ENCODE results near the gene CSNK2A1.

The CSNK2A1 gene

DNA sequence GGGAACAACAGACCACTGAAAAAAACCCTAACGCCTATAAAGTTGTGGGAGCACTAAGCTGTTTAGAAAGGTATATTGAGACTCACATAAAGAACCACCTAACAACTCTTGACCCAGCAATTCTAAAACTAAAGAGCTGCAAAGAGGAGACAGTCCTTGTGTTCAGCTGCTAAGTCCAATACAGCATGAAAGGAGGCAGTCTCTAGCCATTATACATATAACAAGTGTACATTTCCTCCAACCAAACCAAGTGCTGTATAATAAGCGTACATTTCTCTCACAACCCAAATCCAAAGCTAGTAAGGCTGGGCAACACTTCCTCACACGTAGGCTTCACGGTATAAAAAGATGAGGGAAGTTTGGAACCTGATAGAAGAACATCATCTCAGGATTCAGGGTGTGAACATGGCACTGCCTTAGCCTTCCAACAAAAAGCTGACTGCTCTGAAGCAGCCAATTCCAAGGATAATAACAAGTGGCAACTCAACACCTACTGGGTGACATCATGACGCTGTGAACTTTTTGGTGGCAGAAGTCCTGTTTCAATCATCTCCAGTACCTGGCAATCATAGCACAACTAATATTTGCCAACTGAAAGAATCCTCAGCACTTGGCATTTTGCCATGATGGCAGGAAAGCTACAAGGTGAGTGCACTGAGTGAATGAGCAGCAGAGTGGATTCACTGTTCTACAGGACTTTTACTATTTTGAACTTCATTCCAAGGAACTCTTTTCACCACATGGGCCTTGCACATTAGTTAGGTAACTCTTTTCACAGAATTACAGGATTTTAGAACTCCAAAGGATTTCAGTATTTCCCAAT, 97.9 kb downstream of the CSNK2A1 start:
- no peak for DNase-seq

GRCh38 chr20:444862-445426, 98.6 kb downstream of the CSNK2A1 start:
- no peak for DNase-seq

- no peak for DNase-seq
Measured at GRCh38 chr20:444117-444516, 99.5 kb downstream of the CSNK2A1 start.

GRCh38 chr20:443223-443775, 100.3 kb downstream of the CSNK2A1 start:
- DNase-seq: no peak

GRCh38 chr20:440636-441035, 103.0 kb downstream of the CSNK2A1 start:
- no peak for DNase-seq

DNA sequence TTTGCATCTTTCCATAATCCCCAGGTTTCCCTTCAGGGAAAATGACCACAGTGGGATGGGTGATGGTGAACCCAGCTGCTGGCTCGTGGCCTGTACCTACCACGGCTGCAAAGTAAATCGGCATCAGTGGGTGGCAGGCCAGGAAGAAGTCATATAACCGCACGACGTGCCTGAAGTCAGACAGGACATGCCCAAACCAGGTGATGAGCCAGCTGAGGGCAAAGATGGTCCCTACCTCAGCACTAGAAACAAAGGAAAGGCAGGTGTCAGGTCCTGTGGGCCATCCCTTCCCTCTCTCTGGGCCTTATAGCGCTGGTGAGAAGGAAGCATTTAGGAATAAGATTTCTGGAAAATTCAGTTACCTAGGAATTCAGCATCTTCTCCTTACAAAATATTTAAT, 103.4 kb downstream of the CSNK2A1 start:
- DNase-seq: no peak

DNA sequence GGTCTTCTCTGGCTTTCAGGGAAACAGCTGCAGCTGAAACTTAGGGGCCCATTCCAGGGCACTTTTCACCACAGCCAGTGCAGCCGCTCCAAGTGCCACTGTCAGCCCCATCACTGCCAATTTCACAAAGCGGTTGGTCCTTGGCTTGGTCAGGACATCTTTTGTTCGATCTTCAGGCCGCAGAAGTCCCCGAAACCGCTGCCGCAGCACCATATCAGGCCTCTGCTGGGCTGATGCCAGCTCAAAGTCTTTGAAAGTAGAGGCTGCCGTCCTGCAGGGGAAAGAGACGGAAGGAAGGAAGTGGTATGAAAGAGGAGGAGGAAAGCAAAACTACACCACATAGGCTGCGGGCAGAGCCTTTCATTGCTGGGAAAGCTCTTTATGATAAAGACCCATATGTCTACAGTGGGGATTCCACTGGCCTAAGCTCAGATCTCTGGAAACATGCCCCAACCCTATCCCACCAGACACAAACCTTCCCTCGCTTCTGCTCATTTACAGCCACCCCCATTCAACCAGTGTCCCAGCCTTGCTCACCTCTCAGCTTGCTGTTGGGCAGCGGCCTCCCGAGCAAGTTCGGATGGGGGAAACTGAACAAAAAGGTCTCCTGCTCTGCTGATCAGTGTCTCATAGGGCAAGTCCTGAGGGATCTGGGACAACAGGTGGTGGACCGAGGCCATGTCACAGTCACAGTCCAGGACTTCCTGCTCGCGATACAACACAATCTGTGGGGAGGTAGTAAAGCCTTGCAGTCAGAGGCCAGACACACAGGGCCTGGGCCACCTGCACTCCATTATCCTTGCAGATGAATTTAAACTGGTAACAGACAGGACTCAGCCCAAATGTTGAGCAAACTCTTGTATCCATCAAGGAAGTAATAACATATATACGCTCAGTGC, 104.8 kb downstream of the CSNK2A1 start:
- no peak for DNase-seq

GRCh38 chr20:437787-438486, 105.7 kb downstream of the CSNK2A1 start:
- DNase-seq: no peak

GRCh38 chr20:436476-436875, 107.1 kb downstream of the CSNK2A1 start:
- no peak for DNase-seq

DNA sequence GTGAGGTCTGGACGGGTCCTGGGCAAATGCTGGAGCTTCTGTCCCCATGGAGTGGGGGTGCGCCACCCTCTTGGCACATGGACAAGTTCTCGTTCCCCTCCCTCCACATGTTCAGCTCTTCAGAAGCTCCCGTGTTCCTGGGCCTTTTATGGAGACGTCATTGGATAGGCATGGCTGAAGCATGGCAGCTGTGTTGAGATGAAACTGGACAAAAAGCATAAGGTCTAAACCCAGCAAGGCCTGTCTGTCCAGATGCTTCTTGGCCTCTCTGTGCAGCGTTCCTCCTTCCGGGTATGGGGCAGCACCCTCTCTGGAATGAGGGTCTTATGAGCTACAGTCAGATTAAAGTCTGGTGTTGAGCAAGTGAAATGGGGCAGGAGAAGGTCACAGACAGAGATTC, 108.0 kb downstream of the CSNK2A1 start:
- DNase-seq: no peak

GRCh38 chr20:434661-435419, 108.8 kb downstream of the CSNK2A1 start:
- no peak for DNase-seq

DNA sequence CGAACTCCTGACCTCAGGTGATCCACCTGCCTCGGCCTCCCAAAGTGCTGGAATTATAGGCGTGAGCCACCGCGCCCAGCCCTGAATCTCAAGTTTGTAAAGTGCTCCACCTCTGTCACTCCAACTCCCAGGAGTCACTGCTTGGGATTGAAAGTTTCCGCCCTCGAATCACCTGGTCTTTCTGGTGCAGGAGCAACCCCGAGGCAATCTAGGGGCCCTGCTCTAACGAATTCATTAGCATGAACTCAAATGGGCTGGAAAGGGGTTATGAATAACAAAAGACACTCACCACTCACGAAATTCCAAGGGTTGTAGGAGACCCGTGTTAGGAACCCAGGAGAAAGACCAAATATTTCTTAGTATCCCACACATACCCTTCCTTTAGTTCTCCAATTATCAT, 109.4 kb downstream of the CSNK2A1 start:
- no peak for DNase-seq

GRCh38 chr20:433300-433975, 110.2 kb downstream of the CSNK2A1 start:
- DNase-seq: no peak

GRCh38 chr20:432677-433299, 110.8 kb downstream of the CSNK2A1 start:
- no peak for DNase-seq

GRCh38 chr20:432208-432607, 111.4 kb downstream of the CSNK2A1 start:
- no peak for DNase-seq

- DNase-seq: peak; percentile 21
Measured at GRCh38 chr20:431012-431904, 112.3 kb downstream of the CSNK2A1 start.

DNA sequence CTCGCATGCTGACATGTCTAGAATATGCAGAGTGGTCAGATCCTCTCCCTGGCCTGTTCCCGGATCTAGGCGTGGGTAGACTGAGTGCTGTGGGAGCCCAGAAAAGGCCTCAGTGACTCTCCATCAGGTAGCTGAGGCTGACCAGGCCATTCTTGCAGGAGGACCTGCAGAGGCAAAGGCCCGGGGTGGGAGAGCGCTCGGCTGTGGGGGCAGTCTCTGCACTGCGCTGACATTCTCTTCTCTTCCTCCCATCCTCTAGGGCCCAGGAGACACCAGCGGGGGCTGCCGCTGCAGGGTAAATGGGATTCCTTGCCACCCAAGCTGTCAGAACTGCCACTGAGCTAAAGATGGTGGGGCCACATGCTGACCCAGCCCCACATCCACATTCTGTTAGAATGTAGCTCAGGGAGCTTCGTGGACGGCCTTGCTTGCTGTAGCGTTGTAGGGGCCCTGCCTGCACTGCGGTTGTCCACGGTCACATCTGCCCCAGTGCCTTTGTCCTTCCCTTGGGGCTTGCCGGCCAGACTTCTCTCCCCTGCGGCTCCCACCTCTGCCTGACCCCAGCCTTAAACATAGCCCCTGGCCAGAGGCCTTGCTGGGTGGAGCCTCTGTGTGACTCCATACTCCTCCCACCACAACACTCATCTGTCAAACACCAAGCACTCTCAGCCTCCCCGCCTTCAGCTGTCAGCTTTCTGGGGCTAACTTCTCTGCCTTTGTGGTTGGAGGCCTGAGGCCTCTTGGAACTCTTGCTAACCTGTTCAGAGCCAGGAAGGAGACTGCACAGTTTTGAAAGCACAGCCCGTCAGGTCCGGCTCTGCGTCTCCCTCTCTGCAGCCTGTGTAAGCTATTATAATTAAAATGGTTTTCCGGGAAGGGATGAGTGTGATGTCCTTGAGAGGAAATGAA, 113.2 kb downstream of the CSNK2A1 start:
- DNase-seq: no peak

- DNase-seq: no peak
Measured at GRCh38 chr20:428658-429200, 114.9 kb downstream of the CSNK2A1 start.

Measured in NCI-H2081 treated with DMSO at 0.1 percent for 48 hours (cell line).